Measurements from ENCODE around the gene ARHGAP5.

The ARHGAP5 gene

GRCh38 chr14:32142341-32142740 lies 65.2 kb downstream of the ARHGAP5 start:
- no peak overlapping the region for H3K4me3 ChIP-seq (ENCODE audit: low read length)
- no peak for DNase-seq (ENCODE audit: low read depth)
- TF ChIP-seq CTCF (IDR thresholded peaks at IDR 0.05; ENCODE audit: insufficient read depth, low read depth, low read length, missing control alignments): no peak

- no peak overlapping the region for H3K4me3 ChIP-seq (ENCODE audit: low read length)
- no peak for TF ChIP-seq CTCF (IDR thresholded peaks at IDR 0.05; ENCODE audit: insufficient read depth, low read depth, low read length, missing control alignments)
- DNase-seq (ENCODE audit: low read depth): no peak
Measured at GRCh38 chr14:32142754-32143437, 65.8 kb downstream of the ARHGAP5 start.

- no peak overlapping the region for H3K4me3 ChIP-seq (ENCODE audit: low read length)
- DNase-seq (ENCODE audit: low read depth): no peak
- no peak for TF ChIP-seq CTCF (IDR thresholded peaks at IDR 0.05; ENCODE audit: insufficient read depth, low read depth, low read length, missing control alignments)
Measured at GRCh38 chr14:32150392-32150791, 73.3 kb downstream of the ARHGAP5 start.

GRCh38 chr14:32166029-32166428 lies 88.9 kb downstream of the ARHGAP5 start:
- no peak for TF ChIP-seq CTCF (IDR thresholded peaks at IDR 0.05; ENCODE audit: insufficient read depth, low read depth, low read length, missing control alignments)
- no peak overlapping the region for H3K4me3 ChIP-seq (ENCODE audit: low read length)

GRCh38 chr14:32166924-32167323 lies 89.8 kb downstream of the ARHGAP5 start:
- H3K4me3 ChIP-seq (ENCODE audit: low read length): no peak overlapping the region
- DNase-seq (ENCODE audit: low read depth): no peak
- no peak for TF ChIP-seq CTCF (IDR thresholded peaks at IDR 0.05; ENCODE audit: insufficient read depth, low read depth, low read length, missing control alignments)

More at GRCh38 chr14:32166029-32166428, 88.9 kb downstream of the ARHGAP5 start:
- DNase-seq (ENCODE audit: low read depth): no peak

- H3K4me3 ChIP-seq (ENCODE audit: low read length): no peak overlapping the region
- peak; percentile 65 for DNase-seq (ENCODE audit: low read depth)
- TF ChIP-seq CTCF (IDR thresholded peaks at IDR 0.05; ENCODE audit: insufficient read depth, low read depth, low read length, missing control alignments): no peak
Measured at GRCh38 chr14:32167907-32168306, 90.8 kb downstream of the ARHGAP5 start.

GRCh38 chr14:32169191-32169590 lies 92.1 kb downstream of the ARHGAP5 start:
- TF ChIP-seq CTCF (IDR thresholded peaks at IDR 0.05; ENCODE audit: insufficient read depth, low read depth, low read length, missing control alignments): no peak
- DNase-seq (ENCODE audit: low read depth): no peak

More at GRCh38 chr14:32169191-32169590, 92.1 kb downstream of the ARHGAP5 start:
- no peak overlapping the region for H3K4me3 ChIP-seq (ENCODE audit: low read length)
